Measurements from ENCODE around the gene MRPS35. TPM values are rescaled to one million over a fixed set of nuclear protein-coding genes. Genes with fewer than 3 reads are reported as not detected.

Gene MRPS35
- total RNA-seq, 4 donors from 2014 or later: 30.7 to 78.8 (median 63.8) TPM

DNA sequence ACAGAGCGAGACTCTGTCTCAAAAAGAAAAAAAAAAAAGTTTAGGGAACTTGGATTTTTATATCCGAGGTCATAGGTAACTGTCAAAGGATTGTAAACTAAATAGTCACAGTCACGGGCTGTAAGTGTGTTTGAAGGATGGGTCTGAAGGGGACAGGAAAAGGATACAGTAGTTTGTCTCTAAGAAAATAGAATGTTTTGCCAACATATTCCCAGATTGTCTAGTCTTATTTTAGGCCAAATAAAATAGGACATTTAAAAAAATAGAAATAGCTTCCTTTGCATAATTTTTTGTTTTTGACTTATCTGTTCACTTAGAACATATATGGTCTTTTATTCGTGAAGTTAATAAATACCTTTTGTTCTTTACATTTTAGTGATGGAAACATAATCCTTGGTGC, 38.6 kb upstream of the MRPS35 start:
- H3K4me3 ChIP-seq: no peak overlapping the region
- H3K36me3 ChIP-seq: peaks cover 0 to 14% (median 0%) of the 10 kb centered on the region in 4 donors
- H3K4me1 ChIP-seq: no peaks in the 10 kb centered on the region
- TF ChIP-seq EP300 (IDR thresholded peaks at IDR 0.05; ENCODE audit: low read depth): no peak
- no peak for TF ChIP-seq POLR2A (IDR thresholded peaks at IDR 0.05)
- TF ChIP-seq POLR2AphosphoS5 (IDR thresholded peaks at IDR 0.05): no peak
- TF ChIP-seq, protein P1, sequence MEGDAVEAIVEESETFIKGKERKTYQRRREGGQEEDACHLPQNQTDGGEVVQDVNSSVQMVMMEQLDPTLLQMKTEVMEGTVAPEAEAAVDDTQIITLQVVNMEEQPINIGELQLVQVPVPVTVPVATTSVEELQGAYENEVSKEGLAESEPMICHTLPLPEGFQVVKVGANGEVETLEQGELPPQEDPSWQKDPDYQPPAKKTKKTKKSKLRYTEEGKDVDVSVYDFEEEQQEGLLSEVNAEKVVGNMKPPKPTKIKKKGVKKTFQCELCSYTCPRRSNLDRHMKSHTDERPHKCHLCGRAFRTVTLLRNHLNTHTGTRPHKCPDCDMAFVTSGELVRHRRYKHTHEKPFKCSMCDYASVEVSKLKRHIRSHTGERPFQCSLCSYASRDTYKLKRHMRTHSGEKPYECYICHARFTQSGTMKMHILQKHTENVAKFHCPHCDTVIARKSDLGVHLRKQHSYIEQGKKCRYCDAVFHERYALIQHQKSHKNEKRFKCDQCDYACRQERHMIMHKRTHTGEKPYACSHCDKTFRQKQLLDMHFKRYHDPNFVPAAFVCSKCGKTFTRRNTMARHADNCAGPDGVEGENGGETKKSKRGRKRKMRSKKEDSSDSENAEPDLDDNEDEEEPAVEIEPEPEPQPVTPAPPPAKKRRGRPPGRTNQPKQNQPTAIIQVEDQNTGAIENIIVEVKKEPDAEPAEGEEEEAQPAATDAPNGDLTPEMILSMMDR (IDR thresholded peaks at IDR 0.05): no peak
- intact Hi-C loops (cut with DNase I; ENCODE audit: low total_unique reads): no loop called here
- in situ Hi-C loops (cut with MboI; ENCODE audit: low pct_ligation_motif_present in 1 of 4, low pct_unique_long_range_greater_than_20kb in 1 of 4, low sequenced_read_pairs in 3 of 4): loop anchor here in 1 of 4 donors (25.0 kb wide), 1 partner anchor 235 kb away; the partner anchor contains the start of gene SMCO2
- H3K27ac ChIP-seq: no peak overlapping the region
- WGBS, 2 donors (ENCODE audit: low coverage in 1 of 2): 68 to 85% methylated on average over 3 to 4 of the region's 4 CpGs
- H3K27me3 ChIP-seq: no peaks in the 10 kb centered on the region
- no peaks in the 10 kb centered on the region for H3K9me3 ChIP-seq
- DNase-seq: no peak

DNA sequence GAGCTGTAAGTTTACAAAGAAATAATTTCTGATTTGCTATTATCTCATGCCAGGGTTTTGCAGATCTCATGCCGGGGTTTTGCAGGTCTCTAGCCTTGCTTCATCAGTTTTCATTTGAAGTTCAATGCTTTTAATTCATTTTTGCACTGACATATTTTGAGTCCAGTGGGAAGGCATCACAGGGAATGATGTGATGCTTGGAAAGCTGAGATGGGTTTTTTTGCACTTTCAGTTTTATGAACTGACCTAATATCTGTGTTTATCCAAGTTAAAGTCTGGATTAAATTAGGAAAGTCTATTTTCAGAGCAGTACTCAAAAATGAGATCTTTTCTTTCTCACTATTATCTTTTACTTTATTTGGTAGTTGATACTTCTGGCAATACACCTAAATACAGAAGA, 38.0 kb upstream of the MRPS35 start:
- no peak for DNase-seq
- no peaks in the 10 kb centered on the region for H3K9me3 ChIP-seq
- in situ Hi-C loops (cut with MboI; ENCODE audit: low pct_ligation_motif_present in 1 of 4, low pct_unique_long_range_greater_than_20kb in 1 of 4, low sequenced_read_pairs in 3 of 4): loop anchor here in 1 of 4 donors (25.0 kb wide), 1 partner anchor 235 kb away; the partner anchor contains the start of gene SMCO2
- no peaks in the 10 kb centered on the region for H3K27me3 ChIP-seq
- H3K36me3 ChIP-seq: peaks cover 0 to 8% (median 0%) of the 10 kb centered on the region in 4 donors
- 75 to 100% methylated on average over 1 of the region's 1 CpG for WGBS, 2 donors (ENCODE audit: low coverage in 1 of 2)
- peak overlapping the region in 1 of 4 donors; percentile 24 for H3K27ac ChIP-seq
- no peak overlapping the region for H3K4me3 ChIP-seq
- intact Hi-C loops (cut with DNase I; ENCODE audit: low total_unique reads): no loop called here
- H3K4me1 ChIP-seq: no peaks in the 10 kb centered on the region
- TF ChIP-seq EP300 (IDR thresholded peaks at IDR 0.05; ENCODE audit: low read depth) (no peak), POLR2A (IDR thresholded peaks at IDR 0.05) (no peak), POLR2AphosphoS5 (IDR thresholded peaks at IDR 0.05) (no peak)
- TF ChIP-seq, protein P1 (IDR thresholded peaks at IDR 0.05): no peak

DNA sequence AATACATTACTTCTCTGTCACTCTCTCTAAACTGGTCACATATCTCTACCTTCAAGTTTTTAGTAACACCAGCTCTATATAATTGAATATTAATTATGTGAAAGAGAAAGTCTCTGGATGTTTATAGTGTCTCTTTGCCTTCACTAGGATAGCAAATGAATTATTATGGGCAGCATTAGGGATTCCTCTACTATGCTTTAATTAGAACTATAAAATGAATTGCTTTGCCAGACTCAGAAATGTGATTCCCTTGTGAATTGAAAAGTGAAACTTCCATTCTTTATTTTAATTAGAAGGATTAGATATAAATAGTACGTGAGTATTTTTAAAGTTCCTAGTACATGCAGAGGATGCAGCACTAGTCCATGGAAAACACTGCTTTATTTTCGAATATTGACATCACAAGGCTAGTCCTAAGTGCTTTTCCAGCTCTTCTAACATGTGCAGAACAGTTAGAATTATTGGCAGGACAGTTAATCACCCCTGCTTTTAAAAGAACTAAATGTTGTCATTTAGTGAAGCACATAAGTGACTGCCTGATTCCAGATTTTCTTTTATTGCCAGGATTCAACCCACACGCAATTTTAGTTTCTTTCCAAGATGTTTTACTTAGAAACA, 37.4 kb upstream of the MRPS35 start:
- Histone ChIP-seq H3K27ac (peak overlapping the region in 1 of 4 donors; percentile 24), H3K4me3 (no peak overlapping the region), H3K4me1 (no peaks in the 10 kb centered on the region), H3K9me3 (no peaks in the 10 kb centered on the region), H3K36me3 (peaks cover 0 to 5% (median 0%) of the 10 kb centered on the region in 4 donors), H3K27me3 (no peaks in the 10 kb centered on the region)
- in situ Hi-C loops (cut with MboI; ENCODE audit: low pct_ligation_motif_present in 1 of 4, low pct_unique_long_range_greater_than_20kb in 1 of 4, low sequenced_read_pairs in 3 of 4) (loop anchor here in 1 of 4 donors (25.0 kb wide), 1 partner anchor 236 kb away; the partner anchor contains the start of gene SMCO2), intact Hi-C loops (cut with DNase I; ENCODE audit: low total_unique reads) (no loop called here)
- WGBS, 2 donors (ENCODE audit: low coverage in 1 of 2): 51 to 67% methylated on average over 3 of the region's 3 CpGs
- no peak for DNase-seq
- no peak for TF ChIP-seq POLR2A (IDR thresholded peaks at IDR 0.05)
- TF ChIP-seq, protein P1 (IDR thresholded peaks at IDR 0.05): no peak
- TF ChIP-seq EP300 (IDR thresholded peaks at IDR 0.05; ENCODE audit: low read depth): no peak
- TF ChIP-seq POLR2AphosphoS5 (IDR thresholded peaks at IDR 0.05): no peak

DNA sequence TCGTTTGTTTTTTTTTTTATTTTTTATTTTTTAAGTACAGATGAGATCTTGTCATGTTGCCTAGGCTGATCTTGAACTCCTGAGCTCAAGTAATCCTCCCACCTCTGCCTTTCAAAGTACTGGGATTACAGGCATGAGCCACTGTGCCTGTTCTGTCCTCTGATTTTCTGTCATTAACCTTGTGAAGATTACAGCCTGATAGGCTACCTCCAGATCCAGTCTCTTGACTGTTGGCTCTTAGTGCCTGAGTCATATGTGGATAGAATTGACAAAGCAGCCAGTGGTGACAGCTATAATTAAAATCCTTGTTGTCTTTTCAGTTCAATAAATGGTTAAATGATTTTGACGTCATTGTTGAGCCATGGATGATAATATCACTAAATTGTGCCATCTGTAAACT, 35.6 kb upstream of the MRPS35 start:
- H3K9me3 ChIP-seq: no peaks in the 10 kb centered on the region
- no peaks in the 10 kb centered on the region for H3K27me3 ChIP-seq
- intact Hi-C loops (cut with DNase I; ENCODE audit: low total_unique reads): no loop called here
- WGBS, 2 donors (ENCODE audit: low coverage in 1 of 2): 57 to 93% methylated on average over 2 of the region's 2 CpGs
- no peaks in the 10 kb centered on the region for H3K4me1 ChIP-seq
- no peak for TF ChIP-seq POLR2AphosphoS5 (IDR thresholded peaks at IDR 0.05)
- TF ChIP-seq EP300 (IDR thresholded peaks at IDR 0.05; ENCODE audit: low read depth): no peak
- TF ChIP-seq, protein P1 (IDR thresholded peaks at IDR 0.05): no peak
- TF ChIP-seq POLR2A (IDR thresholded peaks at IDR 0.05): no peak
- H3K4me3 ChIP-seq: no peak overlapping the region
- no peak overlapping the region for H3K27ac ChIP-seq
- H3K36me3 ChIP-seq: peaks cover 0 to 5% (median 1%) of the 10 kb centered on the region in 4 donors
- in situ Hi-C loops (cut with MboI; ENCODE audit: low pct_ligation_motif_present in 1 of 4, low pct_unique_long_range_greater_than_20kb in 1 of 4, low sequenced_read_pairs in 3 of 4): loop anchor here in 1 of 4 donors (25.0 kb wide), 1 partner anchor 238 kb away; the partner anchor contains the start of gene SMCO2
- no peak for DNase-seq

Data from transverse colon (tissue), 4 donors.